Dedifferentiated amniotic fluid mesenchymal stem cell (primary cell): ENCODE data around the gene MRRF.

Source experiments
- DNase-seq: peaks from one replicate; pipeline ENCODE4 v3.0.0-alpha.2; 2016; ENCODE audit errors: extremely low spot score

Gene MRRF

DNA sequence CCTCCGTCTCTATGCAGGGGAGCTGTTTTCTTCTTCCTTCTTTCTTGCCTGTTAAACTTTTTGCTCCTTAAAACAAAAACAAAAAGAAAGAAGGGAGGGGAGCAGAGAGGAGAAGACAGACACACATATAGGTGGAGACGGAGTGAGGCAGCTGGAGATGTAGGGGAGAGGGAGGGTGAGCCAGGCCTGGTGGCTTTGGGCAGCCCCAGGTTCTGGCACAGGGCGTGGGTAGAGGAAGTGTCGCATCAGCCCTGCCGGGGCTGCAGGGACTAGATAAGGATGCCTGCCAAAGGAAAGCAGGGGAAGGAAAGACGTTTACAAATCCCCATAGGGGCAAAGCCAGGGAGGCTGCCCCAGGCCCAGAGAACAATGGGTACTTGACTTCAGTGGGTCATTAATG, 67.4 kb downstream of the MRRF start:
- DNase-seq = no peak

DNA sequence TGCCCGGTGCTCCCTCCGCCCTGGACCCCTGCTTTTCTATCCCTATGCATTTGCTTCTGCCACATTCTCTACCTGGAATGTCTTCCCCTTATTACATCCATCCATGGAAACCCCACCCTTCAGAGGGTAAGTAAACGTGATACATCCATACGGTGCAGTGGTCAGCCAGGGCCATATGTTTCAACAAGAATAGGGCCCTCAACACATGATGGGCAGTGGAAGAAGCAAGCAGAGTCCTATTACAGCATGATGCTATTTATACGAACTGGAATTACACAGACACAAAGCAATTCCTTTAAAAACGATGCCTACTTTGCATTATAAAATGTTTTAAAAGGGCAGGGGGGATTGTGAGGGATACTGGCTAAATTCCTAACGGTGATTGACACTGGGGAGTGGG, 68.0 kb downstream of the MRRF start:
- DNase-seq = no peak

- no peak for DNase-seq
Measured at GRCh38 chr9:122333169-122333808, 68.6 kb downstream of the MRRF start.

GRCh38 chr9:122334916-122335315, 70.2 kb downstream of the MRRF start:
- DNase-seq = no peak

GRCh38 chr9:122336189-122336588, 71.5 kb downstream of the MRRF start:
- DNase-seq = no peak

- no peak for DNase-seq
Measured at GRCh38 chr9:122336866-122337555, 72.3 kb downstream of the MRRF start.

DNA sequence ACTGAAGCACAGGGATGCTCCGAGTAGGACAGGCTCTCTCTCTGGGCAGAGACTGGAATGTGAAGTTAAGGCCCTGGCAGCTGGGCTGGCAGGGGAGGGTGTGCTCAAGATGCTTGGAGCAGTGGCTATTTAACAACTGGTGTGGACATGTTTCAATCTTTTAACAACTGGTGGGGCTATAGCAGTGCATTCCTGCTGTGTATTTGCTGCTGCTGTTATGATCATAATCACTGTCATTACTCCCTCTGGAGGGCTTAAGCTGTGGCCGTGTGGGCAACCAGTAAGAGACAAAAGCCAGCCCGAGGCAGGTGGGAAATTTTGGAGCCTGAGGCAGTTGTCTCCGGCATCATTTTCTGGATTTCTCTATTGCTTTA, 72.9 kb downstream of the MRRF start:
- DNase-seq = no peak

GRCh38 chr9:122338536-122338935, 73.9 kb downstream of the MRRF start:
- no peak for DNase-seq

- no peak for DNase-seq
Measured at GRCh38 chr9:122338994-122339393, 74.3 kb downstream of the MRRF start.

DNA sequence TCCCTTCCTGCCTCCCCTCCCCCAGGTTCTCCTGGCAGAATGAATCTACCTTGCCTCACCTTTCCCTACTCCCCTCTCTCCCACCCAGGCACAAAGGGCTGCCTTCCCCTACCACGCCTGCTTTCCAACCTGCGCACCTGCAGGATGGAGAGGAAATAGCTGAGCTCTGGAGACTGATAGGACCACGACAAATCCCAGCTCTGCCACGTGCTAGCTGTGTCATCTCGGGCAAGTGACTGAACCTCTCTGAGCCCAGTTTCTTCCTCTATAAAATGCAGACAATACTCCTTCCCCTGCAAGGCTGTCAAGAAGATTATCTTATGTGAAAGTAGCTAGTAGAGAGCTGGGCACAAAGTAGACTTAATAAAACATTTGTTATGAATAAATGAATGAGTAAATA, 74.9 kb downstream of the MRRF start:
- no peak for DNase-seq

DNA sequence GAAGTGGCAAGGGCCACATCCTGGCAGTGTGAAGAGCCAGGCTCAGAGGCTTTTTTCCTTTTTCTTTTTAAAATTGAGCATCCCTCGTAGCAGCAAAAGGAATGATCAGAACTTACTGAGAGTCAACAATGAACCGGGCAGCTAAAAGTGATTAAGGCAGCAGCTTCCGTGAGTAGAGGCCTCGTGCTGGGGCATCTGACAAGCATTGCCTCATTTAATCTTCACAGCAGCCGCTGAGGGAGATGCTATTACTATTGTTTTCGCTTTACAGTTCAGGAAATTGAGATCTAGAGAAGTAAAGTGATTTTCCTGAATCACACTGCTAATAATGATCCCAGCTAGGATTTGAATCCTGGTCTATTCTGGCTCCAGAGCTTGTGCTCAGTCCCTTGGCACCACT, 75.5 kb downstream of the MRRF start:
- DNase-seq = no peak

GRCh38 chr9:122342323-122343050, 77.8 kb downstream of the MRRF start:
- no peak for DNase-seq

DNA sequence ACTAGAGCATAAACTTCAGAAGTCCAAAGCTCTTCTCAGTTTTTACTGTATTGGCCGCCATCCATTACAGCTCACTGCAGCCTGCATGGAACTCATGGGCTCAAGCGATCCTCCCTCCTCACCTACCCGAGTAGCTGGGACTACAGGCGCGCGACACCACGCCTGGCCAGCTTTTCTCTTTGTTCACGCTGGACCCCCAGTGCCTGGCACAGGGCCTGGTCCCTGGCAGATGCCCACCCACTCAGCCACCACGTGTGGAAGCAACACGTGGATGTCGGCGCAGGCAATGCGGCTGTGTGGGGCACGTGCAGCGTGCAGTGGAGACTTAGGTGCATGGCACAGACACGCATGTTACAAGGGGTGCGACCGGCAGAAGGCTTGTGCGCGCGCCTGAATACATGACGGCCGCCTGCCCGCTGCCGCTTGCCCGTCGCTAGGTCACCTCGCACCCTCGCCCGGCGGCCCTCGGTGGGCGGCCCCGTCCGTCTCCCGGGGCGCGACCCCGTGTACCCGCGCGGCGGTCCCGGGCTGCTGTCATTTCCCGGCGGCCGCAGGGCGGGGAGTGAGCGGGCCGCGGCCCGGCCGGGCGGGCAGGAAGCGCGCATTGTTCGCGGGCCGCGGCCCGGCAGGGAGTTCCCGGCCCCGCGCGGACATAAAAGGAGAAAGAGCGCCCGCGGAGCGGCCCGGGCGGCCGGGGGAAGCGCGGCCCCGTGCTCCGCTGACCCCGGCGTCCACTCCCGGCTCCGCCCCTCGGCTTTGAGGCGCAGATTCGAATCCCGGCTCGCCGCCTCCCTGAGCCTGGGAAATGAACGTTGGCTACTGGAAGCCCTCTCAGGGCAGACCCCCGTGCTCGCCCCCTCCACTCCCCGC, 82.0 kb downstream of the MRRF start:
- no peak for DNase-seq

DNA sequence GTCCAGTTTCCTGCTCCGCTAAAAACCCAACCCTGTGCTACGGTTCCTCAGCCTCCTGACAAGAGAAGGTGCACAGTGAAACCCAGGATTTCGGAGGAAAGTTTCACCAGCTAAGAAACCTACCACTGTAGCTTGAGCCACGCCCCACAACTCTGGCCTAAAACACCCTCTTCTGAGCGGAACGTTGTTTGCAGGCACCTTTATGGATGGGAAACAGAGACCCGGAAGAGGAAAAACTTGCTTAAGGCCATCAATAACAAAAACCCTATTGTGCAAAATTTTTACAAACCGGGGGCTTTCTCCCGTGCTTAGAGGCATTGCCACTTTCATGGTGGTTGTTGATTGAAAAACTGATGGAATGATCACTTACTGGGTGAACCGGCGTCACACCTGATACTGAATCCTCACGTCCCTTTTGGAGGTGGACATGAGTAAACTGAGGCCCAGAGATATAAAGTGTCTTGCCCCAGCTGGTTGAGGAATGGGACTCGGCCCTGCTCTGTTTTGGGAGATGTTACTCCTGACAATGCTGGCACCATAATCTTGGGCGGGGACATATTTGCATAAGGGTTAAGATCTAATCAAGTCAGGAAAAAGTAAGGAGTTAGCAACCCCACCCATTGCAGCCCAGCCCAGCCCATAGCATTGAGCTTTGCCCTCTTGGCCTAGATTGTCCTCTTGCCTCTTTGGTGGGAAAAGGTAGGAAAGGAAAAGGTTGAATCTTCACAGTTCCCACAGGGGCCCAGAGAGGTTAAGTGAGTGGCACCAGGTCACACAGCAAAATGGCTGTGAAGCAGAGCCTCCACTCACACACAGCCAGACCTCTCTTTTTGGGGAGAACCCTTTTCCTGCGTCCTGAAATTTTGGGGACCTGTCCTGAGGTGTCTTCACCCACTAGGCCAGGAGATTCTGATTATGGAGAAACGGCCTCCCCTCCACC, 82.9 kb downstream of the MRRF start:
- DNase-seq = no peak

DNA sequence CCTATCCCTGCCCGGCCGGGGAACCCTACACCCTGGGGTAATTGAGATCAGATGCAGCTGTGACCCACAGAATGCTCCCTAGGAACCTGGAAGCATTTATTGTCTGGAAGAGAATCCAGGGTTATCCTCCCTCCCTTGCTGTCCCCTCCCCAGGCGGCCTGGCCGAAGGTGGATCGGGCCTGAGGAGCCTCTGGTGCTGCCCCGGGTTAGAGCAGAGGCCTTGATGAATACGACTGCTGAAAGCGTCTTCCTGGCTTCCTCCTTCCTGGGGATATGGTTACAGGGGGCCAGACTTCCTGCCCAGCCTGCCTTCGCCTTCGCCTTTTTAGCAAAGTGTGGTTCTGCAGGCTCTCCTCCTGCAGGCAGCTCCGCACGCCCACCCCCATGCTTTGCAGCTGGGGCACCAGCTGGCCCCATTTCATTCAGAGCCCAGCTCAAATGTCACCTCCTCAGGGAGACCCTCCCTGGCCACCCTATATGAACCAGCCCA, 83.7 kb downstream of the MRRF start:
- no peak for DNase-seq

DNA sequence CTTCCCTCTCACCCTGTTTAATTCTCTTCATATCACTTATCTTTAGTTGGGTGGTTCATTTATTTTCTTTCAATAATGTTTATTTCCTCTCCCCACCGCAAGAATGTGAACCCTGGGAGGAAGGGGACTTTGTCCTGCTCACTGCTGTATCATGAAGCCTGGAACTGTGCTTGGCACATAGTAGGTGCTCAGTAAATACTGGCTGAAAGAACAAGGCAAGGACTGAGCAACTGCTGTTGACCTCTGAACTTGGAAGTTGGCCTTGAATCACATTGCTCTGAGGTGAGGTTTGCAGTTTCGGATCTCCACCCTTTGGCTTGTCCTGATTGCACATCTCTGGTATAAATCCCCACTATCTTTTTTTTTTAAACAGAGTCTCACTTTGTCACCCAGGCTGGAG, 84.1 kb downstream of the MRRF start:
- DNase-seq = no peak

DNA sequence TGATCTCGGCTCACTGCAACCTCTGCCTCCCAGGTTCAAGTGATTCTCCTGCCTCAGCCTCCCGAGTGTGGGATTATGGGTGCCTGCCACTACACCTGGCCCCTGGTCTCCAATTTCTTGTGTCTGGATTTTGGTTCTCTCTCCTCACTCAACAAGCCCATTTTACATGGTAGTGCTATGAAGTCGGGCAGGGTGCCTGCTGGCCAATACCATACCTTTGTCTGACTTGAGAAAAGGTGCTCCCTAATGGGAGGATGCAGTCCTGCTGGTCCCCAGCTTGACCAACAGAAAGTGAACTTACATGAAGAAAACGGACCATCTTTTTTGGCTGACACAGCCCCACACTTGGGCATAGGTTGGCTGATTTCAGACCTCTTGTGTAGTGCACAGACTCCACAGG, 84.5 kb downstream of the MRRF start:
- DNase-seq = no peak

DNA sequence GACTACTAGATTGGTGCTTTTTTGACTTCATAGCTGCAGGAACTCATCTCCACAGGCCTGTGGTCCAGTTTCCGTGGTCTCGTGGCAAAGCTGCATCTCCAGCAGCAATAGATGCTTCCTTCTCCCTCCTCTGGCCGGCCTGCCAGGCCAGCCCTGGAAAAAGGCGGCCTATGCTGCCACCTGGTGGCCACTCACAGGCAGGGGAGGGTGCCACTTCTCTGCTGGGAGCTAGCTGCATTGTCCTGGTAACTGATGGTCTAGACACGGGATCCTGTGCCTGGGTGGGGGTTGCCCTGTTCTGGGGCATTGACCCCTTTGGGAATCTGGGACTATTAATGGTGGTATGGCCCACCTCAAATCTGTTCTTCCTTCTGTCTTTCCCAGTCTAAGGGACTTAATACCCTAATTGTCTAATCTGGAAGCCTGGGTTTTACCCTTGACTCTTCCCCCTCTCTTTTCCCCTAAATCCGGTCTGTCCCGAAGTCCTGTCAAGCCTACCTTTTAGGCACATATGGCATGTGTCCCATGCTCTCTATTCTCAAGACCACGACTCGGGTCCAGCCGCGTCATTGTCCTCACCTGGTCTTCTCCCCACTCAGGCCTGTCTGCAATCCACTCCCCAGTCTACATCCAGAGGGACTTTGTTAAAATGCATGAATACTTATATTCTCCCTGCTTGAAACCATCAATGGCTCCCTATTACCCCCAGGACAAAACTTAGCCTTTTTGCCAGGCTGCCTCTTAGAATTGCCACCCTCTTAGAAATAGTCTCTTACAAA, 86.1 kb downstream of the MRRF start:
- DNase-seq = peak; percentile 62

- DNase-seq = no peak
Measured at GRCh38 chr9:122354536-122355199, 90.0 kb downstream of the MRRF start.
